PC-3 (cell line): ENCODE measurements around the gene SNX32. TPM values are rescaled to one million over a fixed set of nuclear protein-coding genes. Genes with fewer than 3 reads are reported as not detected.

ENCODE experiments used
- ATAC-seq: fragments of 200-7000 bp; cut with Tn5 transposase; 2 replicates; pipeline ENCODE4 v1.9.1; 2020; ENCODE audit warnings: mild to moderate bottlenecking, moderate library complexity
- BruUV-seq: library from RNA; stranded (reverse); fragments of 400-500 nt; replicated peaks from 2 replicates; lab custom pipeline; 2021; lab: Mats Ljungman, UMichigan
- CTCF ChIA-PET: fragments of 300-600 bp; sonication (Branson Sonifier 250); formaldehyde crosslinking; loops from one replicate; lab custom pipeline; 2022; ENCODE audit warnings: antibody characterized with exemption; lab: Charles Lee
- POLR2A ChIA-PET: fragments of 300-600 bp; sonication (Branson Sonifier 250); formaldehyde crosslinking; loops from one replicate; lab custom pipeline; 2022; ENCODE audit warnings: antibody characterized with exemption; ENCODE audit not compliant: unreplicated experiment; lab: Charles Lee
- DNase-seq: peaks from one replicate; pipeline ENCODE4 v3.0.0-alpha.2; 2015
- H2AFZ ChIP-seq: fragments of 300-600 bp; sonication (generic); 2 replicates; pipeline ENCODE4 v1.6.0; 2016; ENCODE audit warnings: antibody characterized with exemption, low read length
- H3F3A ChIP-seq: fragments of 300-600 bp; sonication (generic); one replicate; pipeline ENCODE4 v1.6.0; 2017; ENCODE audit warnings: antibody characterized with exemption, low read length, control low read depth, mild to moderate bottlenecking; ENCODE audit not compliant: unreplicated experiment
- H3K27ac ChIP-seq: fragments of 300-600 bp; sonication (generic); 2 replicates; pipeline ENCODE4 v1.5.1; 2016; ENCODE audit warnings: mild to moderate bottlenecking, low read length
- H3K27me3 ChIP-seq: fragments of 300-600 bp; sonication (generic); 2 replicates; pipeline ENCODE4 v1.6.1; 2016; ENCODE audit warnings: low read length, mixed read lengths
- H3K36me3 ChIP-seq: fragments of 300-600 bp; sonication (generic); 2 replicates; pipeline ENCODE4 v1.6.1; 2016; ENCODE audit warnings: low read depth, mixed run types, low read length, mixed read lengths
- H3K4me1 ChIP-seq: fragments of 300-600 bp; sonication (generic); 2 replicates; pipeline ENCODE4 v1.5.1; 2016; ENCODE audit warnings: low read length; ENCODE audit not compliant: insufficient read depth
- H3K4me2 ChIP-seq: fragments of 300-600 bp; sonication (generic); 2 replicates; pipeline ENCODE4 v1.6.0; 2016; ENCODE audit warnings: low read length
- H3K4me3 ChIP-seq: fragments of 300-600 bp; sonication (generic); 2 replicates; pipeline ENCODE4 v1.5.1; 2016; ENCODE audit warnings: mild to moderate bottlenecking, low read length, mixed read lengths
- H3K79me2 ChIP-seq: fragments of 300-600 bp; sonication (generic); 2 replicates; pipeline ENCODE4 v1.6.1; 2017; ENCODE audit warnings: low read length, mixed read lengths
- H3K9ac ChIP-seq: fragments of 300-600 bp; sonication (generic); 2 replicates; pipeline ENCODE4 v1.6.0; 2016; ENCODE audit warnings: mild to moderate bottlenecking, low read length
- H3K9me2 ChIP-seq: fragments of 300-600 bp; sonication (generic); replicated peaks from 2 replicates; pipeline ENCODE4 v1.6.1; 2016; ENCODE audit warnings: mixed run types, low read length, mixed read lengths
- H3K9me3 ChIP-seq: fragments of 300-600 bp; sonication (generic); 2 replicates; pipeline ENCODE4 v1.6.1; 2016; ENCODE audit warnings: low read length, mixed read lengths
- H4K20me1 ChIP-seq: fragments of 300-600 bp; sonication (generic); 2 replicates; pipeline ENCODE4 v1.6.1; 2016; ENCODE audit warnings: low read length, mixed read lengths
- CTCF ChIP-seq: fragments of 300-600 bp; sonication (generic); conservative IDR thresholded peaks from 2 replicates; pipeline ENCODE4 v1.5.1; 2017; ENCODE audit warnings: antibody characterized with exemption, low read depth, mild to moderate bottlenecking, low read length
- EZH2 ChIP-seq: fragments of 300-600 bp; sonication (generic); IDR thresholded peaks from one replicate; pipeline ENCODE4 v1.6.1; 2017; ENCODE audit warnings: antibody characterized with exemption, mild to moderate bottlenecking, low read length; ENCODE audit not compliant: unreplicated experiment
- EZH2phosphoT487 ChIP-seq: fragments of 300-600 bp; sonication (generic); IDR thresholded peaks from 2 replicates; pipeline ENCODE4 v1.6.1; 2018; ENCODE audit warnings: mild to moderate bottlenecking, antibody characterized with exemption, low read length, borderline replicate concordance
- intact Hi-C: fragments of 100-400 bp; cut with micrococcal nuclease; formaldehyde crosslinking; loops from 2 replicates; pipeline ENCODE4 v1.9.0; 2023
- total RNA-seq: library from RNA; depleted of rRNA; stranded (reverse); fragments of >200 nt; gene quantifications from 2 replicates; pipeline ENCODE4 v1.2.3, GENCODE V29; 2014

SNX32 gene
- total RNA-seq, 1 experiment from 2014 or later = not detected

DNA sequence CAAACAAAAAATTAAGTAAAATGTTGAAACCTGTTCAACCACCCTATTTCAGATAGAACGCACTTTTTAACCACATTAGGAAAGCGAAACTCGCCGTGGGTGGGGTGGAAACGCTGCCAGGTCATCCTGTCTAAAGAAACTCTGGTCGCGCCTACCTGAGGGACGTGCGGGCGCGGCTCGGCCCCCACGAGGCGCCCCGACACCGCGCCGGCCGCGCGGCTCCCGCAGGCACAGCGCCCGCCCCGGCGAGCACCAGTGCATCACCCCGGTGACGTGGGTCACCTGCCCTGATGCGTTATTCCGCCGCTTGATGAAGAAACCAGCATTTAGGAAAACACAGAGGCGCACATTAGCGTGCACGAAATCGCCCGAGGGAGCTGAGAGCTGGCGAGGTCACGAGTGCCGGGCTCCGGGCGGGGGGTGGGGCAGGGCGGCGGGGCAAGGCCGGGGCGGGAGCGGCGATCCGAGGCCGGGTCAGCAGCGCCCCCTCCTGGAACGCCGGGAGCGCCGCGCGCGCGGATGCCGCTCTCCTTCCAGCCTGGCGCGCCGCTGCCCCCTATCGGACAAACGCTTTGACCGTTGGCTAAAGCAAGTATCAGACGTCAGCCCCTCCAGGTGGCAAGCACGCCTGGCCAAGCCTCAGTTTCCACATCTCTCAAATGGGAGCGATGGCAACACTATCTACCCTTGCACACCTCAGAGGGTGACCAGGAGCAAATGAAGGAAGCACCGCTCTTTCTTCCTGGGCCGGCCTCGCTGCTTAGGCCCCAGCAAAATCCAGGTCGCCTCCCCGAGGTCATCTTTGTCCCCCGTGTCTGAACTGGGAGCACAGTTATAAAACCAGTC is 15.7 kb upstream of the SNX32 start:
- Histone ChIP-seq H4K20me1 (no peaks in the 10 kb centered on the region), H3K27me3 (no peaks in the 10 kb centered on the region), H3K4me2 (peak overlapping the region; percentile 82), H3K9ac (peak overlapping the region; percentile 61), H3F3A (no peaks in the 10 kb centered on the region), H3K79me2 (no peaks in the 10 kb centered on the region), H3K4me1 (peaks cover 4% of the 10 kb centered on the region; the same call in 1 of the 2 replicates), H2AFZ (peak overlapping the region; percentile 84), H3K9me2 (no peaks in the 10 kb centered on the region), H3K36me3 (no peaks in the 10 kb centered on the region), H3K27ac (peak overlapping the region; percentile 52), H3K9me3 (no peaks in the 10 kb centered on the region), H3K4me3 (peak overlapping the region; percentile 77)
- peak; percentile 98 for TF ChIP-seq CTCF
- TF ChIP-seq EZH2phosphoT487 = no peak
- intact Hi-C loops = loop anchor here (1.0 kb wide), 4 partner anchors 38 to 112 kb away; partner anchors contain the start of gene AP5B1
- CTCF ChIA-PET = interaction anchor here (0.6 to 3.6 kb wide), 11 partner anchors 9 to 549 kb away, joined by 3 to 44 read pairs (median 6); partner anchors contain the start of genes AP5B1 and KAT5
- POLR2A ChIA-PET = interaction anchor here (0.7 kb wide), 1 partner anchor 271 kb away, joined by 3 read pairs; no protein-coding TSS in a partner anchor
- BruUV-seq = no TSS peak
- DNase-seq = peak; percentile 94
- peak; percentile 85 for ATAC-seq

DNA sequence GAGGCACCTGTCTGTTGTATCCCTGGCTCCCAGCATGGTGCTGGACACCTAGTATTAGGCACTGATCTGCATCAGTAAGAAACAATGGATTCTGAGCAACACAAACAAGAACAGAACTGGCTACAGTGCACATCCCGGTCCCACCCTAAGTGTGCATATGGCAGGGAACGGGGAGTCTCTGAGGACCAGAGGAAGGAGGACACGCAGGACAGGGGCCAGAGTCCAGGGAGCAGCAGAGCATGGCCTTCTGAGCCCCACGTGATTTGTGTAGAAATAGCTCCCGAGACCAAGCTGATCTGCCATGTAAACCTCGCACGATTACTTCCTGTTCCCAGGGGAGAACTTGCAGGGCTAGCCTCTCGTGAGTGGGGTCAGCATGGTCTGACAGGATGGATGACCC is 12.7 kb upstream of the SNX32 start:
- Histone ChIP-seq H3K27ac (no peak overlapping the region), H3K36me3 (no peaks in the 10 kb centered on the region), H3K4me3 (no peak overlapping the region), H2AFZ (no peak overlapping the region), H3F3A (no peaks in the 10 kb centered on the region), H4K20me1 (no peaks in the 10 kb centered on the region), H3K4me1 (peaks cover 4% of the 10 kb centered on the region; the same call in 1 of the 2 replicates), H3K9me2 (no peaks in the 10 kb centered on the region), H3K9me3 (no peaks in the 10 kb centered on the region), H3K79me2 (no peaks in the 10 kb centered on the region), H3K27me3 (no peaks in the 10 kb centered on the region), H3K4me2 (no peak overlapping the region), H3K9ac (no peak overlapping the region)
- DNase-seq (no peak), ATAC-seq (no peak)
- no peak for TF ChIP-seq EZH2phosphoT487
- no peak for TF ChIP-seq CTCF
- TF ChIP-seq EZH2 = no peak
- CTCF ChIA-PET = no interaction called here
- intact Hi-C loops = no loop called here
- BruUV-seq = no TSS peak
- POLR2A ChIA-PET = no interaction called here
